HPDE6-E6E7 (cell line): Measurements from ENCODE around the gene TMEM91.

Experiments
- DNase-seq: peaks from one replicate; pipeline ENCODE4 v3.0.0; 2011; ENCODE audit warnings: missing footprints; ENCODE audit errors: extremely low spot score

The TMEM91 gene

GRCh38 chr19:41411100-41411967 lies 35.0 kb downstream of the TMEM91 start:
- DNase-seq, result no peak

DNA sequence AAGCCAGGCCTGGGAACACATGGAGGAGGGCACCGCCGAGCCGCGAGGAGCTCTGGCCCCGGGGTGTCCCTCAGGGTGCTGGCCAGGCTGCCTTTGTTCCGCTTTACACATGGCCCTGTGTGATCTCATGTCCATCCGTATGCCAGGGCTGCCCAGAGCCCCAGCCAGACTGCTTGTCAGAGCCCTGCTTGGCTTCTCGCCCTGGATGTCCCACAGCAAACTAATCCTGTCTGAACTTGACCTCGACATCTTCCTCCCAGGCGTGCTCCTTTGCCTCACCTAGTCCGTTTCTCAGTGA lies 35.6 kb downstream of the TMEM91 start:
- no peak for DNase-seq

- no peak for DNase-seq
Measured at GRCh38 chr19:41412953-41413352, 36.6 kb downstream of the TMEM91 start.

GRCh38 chr19:41413947-41414346 lies 37.6 kb downstream of the TMEM91 start:
- DNase-seq, result no peak

DNA sequence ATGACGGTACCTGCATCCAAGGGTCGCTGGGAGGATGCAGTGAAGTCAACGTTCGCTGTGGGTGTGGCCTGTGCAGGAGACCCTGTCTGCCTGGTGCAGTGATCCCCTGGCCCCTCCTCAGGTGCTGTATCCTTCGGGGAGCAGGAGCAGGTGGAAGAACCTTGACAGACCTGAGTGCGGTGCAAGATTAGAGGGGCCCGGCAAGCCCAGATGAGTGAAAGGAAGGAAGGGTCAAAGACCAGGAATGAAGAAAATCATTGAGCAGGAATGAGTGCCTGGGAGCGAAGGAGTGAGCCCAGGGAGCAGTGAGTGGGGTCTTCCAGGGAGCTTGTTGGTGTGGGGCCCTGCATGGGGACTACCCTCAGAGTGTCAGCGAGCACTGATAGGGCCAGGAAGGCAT lies 38.1 kb downstream of the TMEM91 start:
- DNase-seq, result no peak

GRCh38 chr19:41415154-41415571 lies 38.8 kb downstream of the TMEM91 start:
- no peak for DNase-seq

GRCh38 chr19:41416194-41416674 lies 39.9 kb downstream of the TMEM91 start:
- peak; percentile 53 for DNase-seq

GRCh38 chr19:41420101-41420880 lies 44.0 kb downstream of the TMEM91 start:
- no peak for DNase-seq

DNA sequence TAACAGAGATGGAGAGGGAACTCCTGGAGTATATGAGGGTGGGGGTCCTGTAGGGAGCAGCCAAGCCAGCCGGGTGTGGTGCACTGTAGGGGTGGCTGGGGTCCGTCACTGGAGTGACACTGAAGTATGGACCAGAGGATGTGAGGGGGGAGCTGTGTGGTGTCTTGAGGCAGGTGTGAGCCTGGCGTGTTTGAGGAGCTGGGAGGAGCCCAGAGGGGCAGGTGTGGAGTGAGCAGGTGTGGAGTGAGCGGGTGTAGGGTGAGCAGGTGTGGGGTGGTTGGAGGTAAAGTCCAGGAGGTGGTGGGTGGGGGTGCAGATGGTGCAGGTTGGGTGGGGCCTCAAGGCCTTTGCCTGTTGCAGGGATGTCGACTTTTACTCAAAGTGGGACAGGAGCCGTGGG lies 45.0 kb downstream of the TMEM91 start:
- DNase-seq, result no peak

- DNase-seq, result no peak
Measured at GRCh38 chr19:41421973-41422372, 45.6 kb downstream of the TMEM91 start.

- DNase-seq, result no peak
Measured at GRCh38 chr19:41422456-41422855, 46.1 kb downstream of the TMEM91 start.

DNA sequence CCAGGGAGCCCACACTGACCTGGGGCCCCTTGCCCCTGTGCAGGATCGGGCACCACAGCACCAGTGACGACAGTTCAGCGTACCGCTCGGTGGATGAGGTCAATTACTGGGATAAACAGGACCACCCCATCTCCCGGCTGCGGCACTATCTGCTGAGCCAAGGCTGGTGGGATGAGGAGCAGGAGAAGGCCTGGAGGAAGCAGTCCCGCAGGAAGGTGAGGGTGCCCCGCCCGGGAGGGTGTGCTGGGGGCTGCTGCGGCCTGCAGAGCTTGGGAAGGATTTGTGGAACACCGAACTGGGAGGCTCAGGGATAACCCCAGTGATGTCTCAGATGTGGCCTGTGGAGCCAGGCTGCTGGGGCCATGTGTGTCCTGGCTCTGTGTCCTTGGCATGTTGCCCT lies 46.6 kb downstream of the TMEM91 start:
- DNase-seq, result no peak

GRCh38 chr19:41424335-41425173 lies 48.2 kb downstream of the TMEM91 start:
- DNase-seq, result no peak

DNA sequence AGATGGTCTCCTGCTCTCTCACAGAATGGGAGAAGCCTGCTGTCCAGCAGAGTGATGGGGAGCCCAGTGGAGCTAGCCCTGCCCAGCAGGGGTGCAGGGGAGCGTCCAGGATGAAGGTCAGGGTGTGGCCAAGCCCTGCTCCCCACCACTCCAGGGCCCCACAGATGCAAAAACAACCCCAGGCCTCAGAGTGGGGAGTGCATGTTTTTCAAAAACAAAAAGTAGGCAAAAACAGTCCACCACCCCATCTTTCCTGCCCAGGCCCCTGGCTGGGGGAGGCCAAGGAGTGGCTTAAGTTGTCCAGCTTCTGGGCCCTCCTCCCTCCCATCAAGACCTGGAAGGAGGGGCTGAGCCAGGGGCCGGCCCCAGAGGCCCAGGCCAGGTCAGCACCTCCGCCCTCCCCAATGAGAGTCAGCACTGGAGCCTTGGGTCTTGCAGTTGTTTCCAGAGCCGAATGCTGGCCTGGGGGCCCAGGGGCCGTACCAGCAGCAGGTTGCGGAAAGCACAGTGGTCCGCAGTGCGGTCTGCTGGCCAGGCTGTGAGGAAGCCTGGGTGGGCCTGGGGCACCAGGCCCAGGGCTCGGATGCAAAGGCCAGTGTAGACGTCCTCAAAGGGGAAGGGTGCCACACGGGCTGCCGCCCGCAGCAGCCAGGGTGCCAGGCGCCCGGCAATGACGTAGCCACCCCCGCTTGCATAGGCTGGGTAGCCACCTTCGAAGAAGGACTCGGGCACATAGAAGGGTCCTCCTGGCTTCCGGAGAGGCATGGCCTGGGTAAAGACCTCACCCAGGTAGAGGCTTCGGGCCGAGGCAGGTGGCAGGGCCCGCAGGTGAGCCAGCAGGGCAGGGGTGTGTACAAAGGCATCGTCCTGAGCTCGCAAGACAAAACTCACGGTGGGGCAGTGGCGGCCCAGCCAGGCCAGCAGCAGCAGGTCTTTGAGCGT lies 49.1 kb downstream of the TMEM91 start:
- DNase-seq, result no peak

DNA sequence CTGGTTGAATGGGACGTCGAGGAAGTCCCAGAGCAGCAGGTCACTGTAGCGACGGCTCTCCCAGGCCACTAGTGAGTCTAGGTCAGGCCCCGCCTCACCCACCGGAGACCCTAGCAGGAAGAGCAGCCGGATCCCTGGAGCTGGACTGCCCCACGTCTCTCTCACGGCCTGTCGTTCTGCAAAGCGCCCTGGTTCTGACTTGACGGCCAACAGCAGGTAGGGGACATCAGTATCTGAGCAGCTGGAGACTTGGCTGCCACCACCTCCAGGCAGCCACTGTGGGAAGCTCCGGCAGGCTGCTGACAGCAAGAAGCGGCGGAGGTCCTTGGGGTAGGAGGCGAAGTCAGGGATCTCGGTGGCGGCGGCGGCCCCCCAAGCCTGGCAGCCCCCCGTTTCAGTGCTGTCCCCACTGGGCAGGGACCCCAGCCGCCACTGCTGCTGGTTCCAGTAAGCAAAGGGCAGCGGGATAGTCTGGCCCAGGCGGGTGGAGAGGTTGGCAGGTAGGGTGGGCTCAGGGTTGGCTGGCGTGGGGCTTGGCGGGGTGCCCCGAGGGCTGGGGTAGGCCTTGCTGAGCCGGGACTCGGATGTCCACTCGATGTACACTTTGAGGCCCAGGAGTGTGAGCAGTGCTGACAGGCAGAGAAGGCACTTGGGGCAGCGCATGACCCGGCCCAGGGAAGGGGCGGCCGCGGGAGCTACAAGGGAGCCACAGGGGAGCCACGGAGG lies 49.9 kb downstream of the TMEM91 start:
- no peak for DNase-seq

DNA sequence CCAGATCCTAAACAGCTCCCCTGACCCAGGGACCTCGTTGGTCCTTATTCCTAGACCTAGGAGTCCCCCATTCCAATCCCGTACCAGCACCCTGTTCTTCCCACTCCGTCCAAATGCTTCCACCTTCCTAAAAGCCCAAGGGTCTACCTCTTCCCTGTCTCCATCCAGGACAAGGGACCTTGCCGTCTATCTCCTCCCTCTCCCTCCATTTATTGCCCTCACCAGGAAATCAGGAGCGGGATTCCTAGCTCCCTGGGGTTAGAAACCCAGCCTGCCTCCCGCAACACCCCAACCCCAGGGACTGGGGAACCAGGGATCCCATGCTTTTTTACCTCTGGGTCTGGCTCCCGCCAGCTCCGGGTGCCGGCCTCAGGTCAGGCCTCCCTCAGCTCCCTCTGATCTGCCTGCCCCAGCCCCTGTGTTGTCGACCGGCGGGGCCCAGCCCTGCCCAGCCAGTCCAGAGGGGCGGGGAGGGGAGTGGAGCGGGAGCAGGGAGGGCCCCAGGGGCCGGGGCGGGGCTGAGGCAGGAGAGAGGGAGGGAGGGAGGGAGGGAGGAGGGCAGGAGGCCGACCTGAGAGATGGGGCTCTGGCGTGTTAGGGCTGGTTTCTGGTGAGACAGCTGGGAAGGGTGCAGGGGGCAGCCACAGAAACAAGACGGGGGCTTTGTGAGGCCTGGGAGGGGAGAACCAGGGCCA lies 50.8 kb downstream of the TMEM91 start, which contains the start of gene B3GNT8:
Gene B3GNT8, minus strand, starts transcription at position 423 of the 695 bp plus-strand sequence. CDS start 596 bp downstream, outside the sequence.
- peak; percentile 83 for DNase-seq

DNA sequence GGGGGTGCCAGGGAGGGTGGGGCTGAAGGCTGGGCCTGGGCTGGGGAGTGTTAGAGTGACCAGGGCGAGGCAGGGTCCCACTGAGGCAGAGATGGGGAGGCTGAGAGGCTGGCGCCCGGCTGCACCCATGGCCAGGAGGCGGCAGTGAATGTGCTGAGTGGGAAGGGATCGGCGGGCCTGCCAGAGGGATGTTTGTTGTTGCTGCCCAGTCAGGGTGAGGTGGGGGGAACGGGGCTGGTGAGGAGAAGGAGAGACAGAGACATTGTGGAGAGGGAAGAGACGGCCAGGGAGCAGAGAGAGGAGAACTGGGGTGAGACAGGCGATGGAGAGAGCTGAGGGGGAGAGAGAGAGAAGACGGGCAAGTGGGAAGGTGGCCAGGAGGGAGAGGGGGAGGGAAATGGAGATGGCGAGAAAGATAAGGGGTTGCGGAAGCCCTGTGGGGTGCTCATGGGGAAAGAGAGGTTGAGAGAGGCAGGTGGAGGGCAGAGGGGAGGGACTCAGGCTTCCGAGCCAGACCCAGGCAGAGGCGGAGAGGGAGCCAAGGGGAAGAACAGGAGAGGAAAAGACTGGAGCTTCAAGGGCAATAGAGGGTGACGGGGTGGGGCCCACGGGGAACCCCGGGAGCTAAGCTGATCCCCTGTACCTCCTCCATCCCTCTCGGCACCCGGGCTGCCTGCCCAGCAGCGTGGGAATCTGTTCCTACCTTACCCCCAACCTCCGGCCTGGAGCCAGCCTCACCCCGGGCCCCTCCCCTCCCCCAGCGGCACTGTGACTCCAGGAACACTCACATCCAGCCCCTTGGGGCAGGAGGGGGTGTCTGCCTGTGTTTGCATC lies 51.5 kb downstream of the TMEM91 start:
- peak; percentile 21 for DNase-seq

GRCh38 chr19:41428481-41428859 lies 52.1 kb downstream of the TMEM91 start:
- no peak for DNase-seq

DNA sequence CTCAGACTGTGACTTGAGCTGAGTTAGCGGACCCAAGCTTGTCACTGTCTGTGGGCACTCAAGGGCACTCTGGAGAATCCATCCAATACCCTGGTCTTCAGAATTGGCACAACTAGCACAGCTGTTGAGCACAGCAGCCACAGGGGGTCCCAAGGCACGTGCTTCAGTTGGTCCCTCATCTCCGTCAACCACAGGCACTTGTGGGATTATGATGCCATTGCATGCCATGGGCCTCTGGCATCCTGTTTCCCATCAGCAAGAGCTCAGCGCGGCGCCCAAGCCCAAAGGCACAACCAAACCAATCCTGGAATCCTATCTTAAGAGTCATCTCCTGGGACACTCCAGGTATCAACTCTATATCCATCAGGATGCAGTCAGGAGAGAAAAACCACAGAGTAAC lies 54.6 kb downstream of the TMEM91 start:
- no peak for DNase-seq
